ENCODE results near the gene PGBD2.
"Not testable (repeated sequence)": the region's sequence is repeated elsewhere in the genome, so short reads cannot be mapped to it uniquely, and the experiment has no call there.

The PGBD2 gene

DNA sequence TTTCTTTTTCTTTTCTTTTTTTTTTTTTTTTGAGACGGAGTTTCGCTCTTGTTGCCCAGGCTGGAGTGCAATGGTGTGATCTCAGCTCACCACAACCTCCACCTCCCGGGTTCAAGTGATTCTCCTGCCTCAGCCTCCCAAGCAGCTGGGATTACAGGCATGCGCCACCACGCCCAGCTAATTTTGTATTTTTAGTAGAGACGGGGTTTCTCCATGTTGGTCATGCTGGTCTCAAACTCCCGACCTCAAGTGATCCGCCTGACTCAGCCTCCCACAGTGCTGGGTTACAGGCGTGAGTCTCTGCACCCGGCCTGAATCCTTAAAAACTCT lies 16.2 kb upstream of the PGBD2 start:
- DNase-seq (ENCODE audit: low read depth in 1 of 2, low spot score in 1 of 2), result not testable (repeated sequence)

- DNase-seq (ENCODE audit: low read depth in 1 of 2, low spot score in 1 of 2), result no peak
Observed at GRCh38 chr1:248890549-248891498, 15.2 kb upstream of the PGBD2 start.

- no peak for DNase-seq (ENCODE audit: low read depth in 1 of 2, low spot score in 1 of 2)
Observed at GRCh38 chr1:248891758-248892157, 14.3 kb upstream of the PGBD2 start.

DNA sequence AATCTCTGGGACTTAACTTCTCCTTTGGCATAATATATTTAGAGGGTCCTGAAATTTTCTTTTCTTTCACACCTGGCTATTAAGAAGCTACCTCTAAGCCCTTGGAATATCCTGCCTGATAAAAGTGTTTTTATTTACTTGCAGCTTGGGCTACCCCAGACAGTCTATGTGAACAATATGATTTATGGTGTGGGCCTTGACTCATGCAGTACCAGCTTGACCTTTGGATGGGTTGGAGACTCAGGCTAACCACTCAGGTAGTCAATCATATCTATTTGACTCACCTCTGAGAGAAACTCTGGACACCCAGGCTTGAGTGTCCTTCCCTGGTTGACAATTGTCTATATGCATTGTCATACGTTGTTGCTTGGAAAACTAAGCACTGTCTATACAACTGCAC lies 13.4 kb upstream of the PGBD2 start:
- DNase-seq (ENCODE audit: low read depth in 1 of 2, low spot score in 1 of 2), result no peak

- no peak for DNase-seq (ENCODE audit: low read depth in 1 of 2, low spot score in 1 of 2)
Observed at GRCh38 chr1:248894837-248895236, 11.2 kb upstream of the PGBD2 start.

DNA sequence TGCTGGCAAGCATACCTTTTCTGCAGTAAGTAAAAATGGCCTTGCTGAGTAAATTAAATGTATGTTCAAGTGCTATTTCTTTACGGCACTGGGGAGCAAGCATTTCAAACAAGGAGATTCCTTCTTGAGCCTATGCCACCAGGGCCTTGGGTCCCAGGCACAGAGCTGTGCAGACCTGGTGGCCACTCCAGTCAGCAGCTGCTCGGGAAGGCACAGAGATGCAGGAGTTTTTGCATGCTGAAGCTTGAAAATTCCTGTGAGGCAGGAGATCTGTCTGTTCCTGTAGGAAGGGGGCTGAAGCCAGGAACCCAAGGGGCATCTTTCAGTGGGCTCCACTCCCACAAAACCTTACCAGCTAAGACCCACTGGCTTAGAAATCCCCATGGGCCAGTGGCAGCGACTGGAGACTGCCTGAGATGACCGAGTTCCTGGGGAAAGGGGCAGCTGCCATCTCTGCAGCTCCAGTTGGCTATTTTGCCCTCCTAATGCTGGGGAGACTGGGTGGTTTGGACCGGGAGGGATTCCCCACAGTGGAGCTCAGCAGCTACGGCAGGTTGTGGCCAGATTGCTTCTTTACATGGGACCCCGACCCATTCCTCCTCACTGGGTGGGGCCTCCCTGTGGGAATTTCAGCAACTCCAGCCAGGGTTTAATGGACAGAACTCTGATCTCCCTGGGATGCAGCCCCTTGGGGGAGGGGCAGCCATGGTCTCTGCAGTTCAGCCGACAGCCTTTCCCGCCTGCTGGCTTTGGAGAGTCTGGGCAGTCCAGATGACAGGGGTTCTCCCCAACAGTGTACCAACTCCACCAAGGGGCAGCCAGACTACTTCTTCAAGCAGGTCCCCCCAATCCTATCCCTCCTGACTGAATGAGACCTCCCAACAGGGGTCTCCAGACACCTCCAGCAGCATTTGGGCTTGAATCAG lies 8.4 kb upstream of the PGBD2 start:
- DNase-seq (ENCODE audit: low read depth in 1 of 2, low spot score in 1 of 2), result no peak

DNA sequence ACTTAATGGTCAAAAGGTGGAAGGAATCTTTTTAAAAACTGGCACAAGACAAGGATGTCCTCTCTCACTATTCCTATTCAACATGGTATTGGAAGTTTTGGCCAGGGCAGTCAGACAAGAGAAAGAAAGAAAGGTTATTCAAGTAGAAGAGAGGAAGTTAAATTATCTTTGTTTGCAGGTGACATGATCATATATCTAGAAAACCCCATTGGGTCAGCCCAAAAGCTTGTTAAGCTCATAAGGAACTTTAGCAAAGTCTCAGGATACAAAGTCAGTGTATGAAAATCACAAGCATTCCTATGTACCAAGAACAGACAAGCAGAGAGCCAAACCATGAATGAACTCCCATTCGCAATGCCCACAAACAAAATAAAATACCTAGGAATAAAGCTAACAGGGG lies 5.4 kb upstream of the PGBD2 start:
- DNase-seq (ENCODE audit: low read depth in 1 of 2, low spot score in 1 of 2), result no peak

- DNase-seq (ENCODE audit: low read depth in 1 of 2, low spot score in 1 of 2), result no peak
Observed at GRCh38 chr1:248901578-248901977, 4.5 kb upstream of the PGBD2 start.

DNA sequence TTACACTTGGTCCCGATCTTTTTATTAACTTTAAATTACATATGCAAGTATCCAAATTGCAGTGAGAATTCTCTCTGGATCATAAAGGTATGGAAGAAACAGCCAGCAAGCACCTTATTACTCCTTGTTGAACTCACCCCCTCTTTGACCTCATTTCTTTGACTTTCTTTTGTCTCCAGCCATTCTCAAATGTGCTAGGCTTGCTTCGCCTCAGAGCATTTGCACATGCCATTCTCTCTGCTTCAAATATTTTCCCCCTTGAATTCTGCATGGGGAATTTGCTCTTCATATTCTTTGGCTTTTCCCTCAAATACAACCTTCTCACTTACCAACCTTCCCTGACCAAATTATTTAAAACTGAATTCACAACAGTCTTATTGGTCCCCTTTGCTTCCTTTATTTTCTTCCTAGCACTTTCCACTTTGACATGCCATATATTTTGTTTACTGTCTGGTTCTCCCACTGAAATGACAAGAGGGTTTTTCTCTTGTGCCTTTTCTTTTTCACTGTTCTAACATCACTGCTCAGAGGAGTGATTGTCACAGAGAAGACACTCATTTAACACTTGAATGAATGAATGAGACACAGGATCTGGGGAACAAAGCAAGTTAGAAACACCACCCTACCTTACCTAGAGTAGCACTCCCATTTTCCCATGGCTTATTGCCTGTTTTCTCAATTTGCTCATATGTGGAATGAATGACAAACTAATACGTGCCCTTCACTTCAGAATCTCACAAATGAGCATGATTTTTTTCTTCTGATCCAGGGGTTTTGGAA lies 1.4 kb upstream of the PGBD2 start:
- DNase-seq (ENCODE audit: low read depth in 1 of 2, low spot score in 1 of 2), result no peak

GRCh38 chr1:248905662-248906008 lies 400 bp upstream of the PGBD2 start:
- DNase-seq (ENCODE audit: low read depth in 1 of 2, low spot score in 1 of 2), result no peak

GRCh38 chr1:248906753-248907661 lies 972 bp downstream of the PGBD2 start:
- DNase-seq (ENCODE audit: low read depth in 1 of 2, low spot score in 1 of 2), result no peak

GRCh38 chr1:248910761-248911160 lies 4.7 kb downstream of the PGBD2 start:
- no peak for DNase-seq (ENCODE audit: low read depth in 1 of 2, low spot score in 1 of 2)

DNA sequence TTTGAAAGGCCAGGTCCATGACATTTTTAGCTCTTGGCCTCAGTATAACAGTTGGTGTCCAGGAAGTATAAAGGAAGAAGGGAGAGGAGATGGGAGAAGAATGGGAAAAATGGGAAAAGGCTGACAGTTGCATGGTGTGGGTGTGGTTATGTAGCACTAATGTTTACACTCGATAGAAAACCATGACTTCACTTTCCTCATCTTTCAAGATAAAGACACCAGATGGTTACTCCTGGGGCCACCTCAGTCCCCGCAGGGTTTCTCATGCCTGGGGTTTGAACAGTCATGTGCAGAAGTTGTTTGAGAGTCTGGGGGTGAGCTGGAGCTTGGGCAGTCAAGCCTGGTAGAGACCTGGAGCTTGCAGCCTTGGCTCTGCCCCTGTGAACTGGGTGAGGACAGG lies 7.9 kb downstream of the PGBD2 start:
- DNase-seq (ENCODE audit: low read depth in 1 of 2, low spot score in 1 of 2), result no peak

GRCh38 chr1:248914796-248915381 lies 8.9 kb downstream of the PGBD2 start:
- DNase-seq (ENCODE audit: low read depth in 1 of 2, low spot score in 1 of 2), result no peak

DNA sequence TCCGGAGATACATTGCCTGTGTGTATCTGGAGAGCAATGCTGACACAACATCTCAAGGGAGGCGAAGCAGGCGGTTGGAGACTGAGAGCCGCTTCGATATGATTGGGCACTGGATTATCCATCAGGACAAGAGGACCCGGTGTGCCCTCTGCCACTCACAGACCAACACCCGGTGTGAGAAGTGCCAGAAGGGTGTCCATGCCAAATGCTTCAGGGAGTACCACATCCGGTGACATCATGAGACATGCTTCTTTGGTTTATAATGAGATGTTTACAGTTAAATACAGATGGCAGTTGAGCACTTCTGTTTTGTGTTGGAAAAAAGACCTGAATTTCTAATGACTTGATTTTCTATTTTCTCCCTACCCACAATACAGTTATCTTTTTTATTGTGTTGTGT lies 12.1 kb downstream of the PGBD2 start:
- no peak for DNase-seq (ENCODE audit: low read depth in 1 of 2, low spot score in 1 of 2)

DNA sequence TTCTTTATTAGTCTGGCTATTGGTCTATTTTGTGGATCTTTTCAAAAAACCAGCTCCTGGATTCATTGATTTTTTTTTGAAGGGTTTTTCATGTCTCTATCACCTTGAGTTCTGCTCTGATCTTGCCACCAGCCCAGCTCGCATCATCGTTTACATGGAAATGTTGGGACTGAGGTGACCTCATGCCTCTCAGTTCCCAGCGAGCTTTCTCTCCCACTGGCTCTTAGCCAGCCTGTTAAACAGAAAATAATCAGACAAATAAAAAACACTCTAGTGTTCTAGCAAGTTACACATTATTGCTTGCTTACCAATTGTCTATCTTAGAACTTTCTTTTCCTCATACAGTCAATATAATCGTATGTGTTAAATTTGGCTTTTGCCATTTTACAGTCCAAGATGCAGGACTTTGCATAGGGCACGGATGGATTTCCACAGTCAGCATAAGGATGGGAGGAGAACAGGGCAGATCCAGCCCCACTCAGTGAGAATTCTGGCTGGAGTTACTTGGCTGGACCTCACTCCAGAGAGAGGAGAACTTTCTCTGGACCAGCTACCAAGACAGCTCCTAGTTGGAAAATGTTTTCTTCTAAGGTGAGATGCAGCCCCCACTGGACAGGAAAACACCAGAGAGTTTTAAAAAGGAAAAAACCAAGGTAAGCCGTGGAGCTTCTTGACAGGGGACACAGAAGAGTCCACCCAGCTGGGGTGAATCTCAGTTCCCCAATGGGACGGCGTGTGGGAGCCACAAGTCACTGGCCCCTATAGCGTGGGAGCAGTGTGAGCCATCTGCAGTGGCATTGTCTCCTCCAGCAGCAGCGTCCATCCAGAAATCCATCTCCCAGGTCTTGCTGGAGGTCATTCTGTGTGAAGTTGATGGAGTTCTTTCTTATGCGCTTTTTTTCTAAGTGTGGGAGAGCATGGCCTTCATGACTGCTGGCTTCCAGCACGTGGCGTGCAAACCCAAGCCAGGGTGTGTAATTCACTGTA lies 17.6 kb downstream of the PGBD2 start:
- no peak for DNase-seq (ENCODE audit: low read depth in 1 of 2, low spot score in 1 of 2)

DNA sequence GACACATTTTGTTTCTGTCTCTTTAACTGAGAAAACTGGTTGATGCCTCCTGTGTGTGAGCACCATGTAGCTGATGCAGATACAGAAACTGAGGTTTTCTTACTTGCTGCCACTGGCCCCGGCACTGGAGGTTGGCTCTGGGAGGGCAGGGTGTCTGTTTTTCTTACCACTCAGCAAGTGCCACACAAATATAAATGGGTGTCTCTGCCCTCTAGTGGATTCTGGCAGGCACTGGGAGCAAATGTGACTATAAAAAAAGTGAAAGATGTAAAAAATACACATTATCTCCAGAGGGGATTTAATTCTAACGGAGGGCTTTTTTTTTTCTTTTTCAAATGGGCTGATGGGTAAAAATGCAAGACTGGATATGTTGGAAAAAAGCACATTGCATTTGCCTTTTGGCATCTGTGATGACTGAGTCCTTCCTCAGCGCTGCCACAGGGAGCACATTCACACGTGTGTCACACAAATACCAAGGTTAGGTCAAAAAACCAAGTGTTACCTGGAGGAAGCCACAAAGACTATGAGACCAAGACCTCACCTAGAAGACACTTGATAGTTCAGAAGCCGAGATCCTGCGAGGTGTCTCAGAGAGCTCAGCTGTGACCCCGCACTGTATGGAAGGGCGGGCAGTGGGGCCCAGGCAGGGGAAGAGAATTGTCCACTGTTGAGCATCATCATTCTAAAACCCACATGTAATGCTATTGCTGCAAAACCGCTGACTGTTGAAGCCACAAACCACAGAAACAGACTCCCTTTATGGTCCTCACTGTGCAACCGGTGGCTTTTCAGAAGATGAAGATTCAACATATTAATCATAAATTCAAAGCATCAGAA lies 18.9 kb downstream of the PGBD2 start:
- DNase-seq (ENCODE audit: low read depth in 1 of 2, low spot score in 1 of 2), result peak in 1 of 2 donors; percentile 29

- DNase-seq (ENCODE audit: low read depth in 1 of 2, low spot score in 1 of 2), result not testable (repeated sequence)
Observed at GRCh38 chr1:248925859-248926258, 19.8 kb downstream of the PGBD2 start.

Measured in activated CD4-positive, alpha-beta T cell treated with anti-CD3 and anti-CD28 coated beads, Interleukin-2, amount 50 U/mL, for 24 hours (primary cell).